Measurements from ENCODE around the gene GSTM2. TPM values are rescaled to one million over a fixed set of nuclear protein-coding genes. Genes with fewer than 3 reads are reported as not detected.

The GSTM2 gene
- total RNA-seq, 1 donor, result 14.8 TPM

Other genes starting within 250 kb of the GSTM2 start
- 41.5 and 45.6 TPM in 2 replicates for gene PSMA5, start 241.6 kb upstream of the GSTM2 start, total RNA-seq
- 0.88 and 1.8 TPM in 2 replicates for gene SYPL2, start 201.5 kb upstream of the GSTM2 start, total RNA-seq
- 1.8 and 3.5 TPM in 2 replicates for gene ATXN7L2, start 184.2 kb upstream of the GSTM2 start, total RNA-seq
- gene CYB561D1, start 174.0 kb upstream of the GSTM2 start, total RNA-seq, result 6.5 and 10.5 TPM in 2 replicates
- gene AMIGO1, start 158.3 kb upstream of the GSTM2 start, total RNA-seq, result 2.1 and 2.5 TPM in 2 replicates
- gene GPR61, start 128.2 kb upstream of the GSTM2 start, total RNA-seq, result not detected in 2 replicates
- 14.1 and 15.0 TPM in 2 replicates for gene GNAI3, start 119.4 kb upstream of the GSTM2 start, total RNA-seq
- gene GNAT2, start 48.4 kb upstream of the GSTM2 start, total RNA-seq, result 0.29 and 0.72 TPM in 2 replicates
- gene AMPD2, start 48.2 kb upstream of the GSTM2 start, total RNA-seq, result 55.4 and 59.4 TPM in 2 replicates
- gene GSTM4, start 12.0 kb upstream of the GSTM2 start, total RNA-seq, result 9.4 and 13.8 TPM in 2 replicates
- gene GSTM1, start 19.8 kb downstream of the GSTM2 start, total RNA-seq, result not detected in 2 replicates
- 2.1 and 4.3 TPM in 2 replicates for gene GSTM5, start 44.2 kb downstream of the GSTM2 start, total RNA-seq
- 49.9 and 50.1 TPM in 2 replicates for gene GSTM3, start 73.0 kb downstream of the GSTM2 start, total RNA-seq
- not detected in 2 replicates for gene EPS8L3, start 95.9 kb downstream of the GSTM2 start, total RNA-seq
- 38.0 and 53.9 TPM in 2 replicates for gene CSF1, start 242.8 kb downstream of the GSTM2 start, total RNA-seq